K562 (cell line): ENCODE data around the gene VTI1B. TPM values are rescaled to one million over a fixed set of nuclear protein-coding genes. Genes with fewer than 3 reads are reported as not detected.
A peak's percentile ranks its signal among the peaks of the same experiment; 100 is the strongest.

Experiments
- BCL6 ChIP-seq: fragments of 250-450 bp; sonication (Bioruptor Pico); IDR thresholded peaks from 2 replicates; pipeline ENCODE4 v1.4.0; 2020
- BRF1 ChIP-seq: IDR thresholded peaks from 3 replicates; pipeline ENCODE4 v1.6.1; 2011; ENCODE audit warnings: borderline replicate concordance, mild to moderate bottlenecking; ENCODE audit not compliant: insufficient read length; ENCODE audit errors: extremely low read depth
- CAMTA2 ChIP-seq: fragments of 250-450 bp; sonication (Bioruptor Pico); conservative IDR thresholded peaks from 2 replicates; pipeline ENCODE4 v1.5.1; 2022
- CBX8 ChIP-seq: fragments of 200-600 bp; sonication (generic); IDR thresholded peaks from 2 replicates; pipeline ENCODE4 v1.6.1; 2012; ENCODE audit warnings: borderline replicate concordance, mixed run types, low read depth, mild to moderate bottlenecking, moderate library complexity, mixed read lengths, low read length, control low read depth, inconsistent platforms; ENCODE audit not compliant: poor library complexity, severe bottlenecking; ENCODE audit errors: extremely low read depth
- CHD4 ChIP-seq: fragments of 200-600 bp; sonication (generic); IDR thresholded peaks from 3 replicates; pipeline ENCODE4 v1.6.1; 2012; ENCODE audit warnings: low read depth, mild to moderate bottlenecking, mixed read lengths, low read length, inconsistent platforms; ENCODE audit not compliant: insufficient read depth, insufficient replicate concordance, poor library complexity, severe bottlenecking
- EHMT2 ChIP-seq: fragments of 450-650 bp; IDR thresholded peaks from 2 replicates; pipeline ENCODE4 v1.6.1; 2018; ENCODE audit warnings: antibody characterized with exemption
- ETS2 ChIP-seq: IDR thresholded peaks from 2 replicates; pipeline ENCODE4 v1.6.1; 2016; ENCODE audit warnings: borderline replicate concordance, missing genetic modification characterization, mild to moderate bottlenecking, moderate library complexity, missing compliant biosample characterization; ENCODE audit not compliant: poor library complexity, severe bottlenecking
- GTF2E2 ChIP-seq: fragments of 200-800 bp; sonication (Bioruptor generic); IDR thresholded peaks from 2 replicates; pipeline ENCODE4 v1.6.1; 2016; ENCODE audit warnings: missing genetic modification characterization, missing compliant biosample characterization
- HNRNPUL1 ChIP-seq: fragments of 200-400 bp; formaldehyde crosslinking; IDR thresholded peaks from 2 replicates; pipeline ENCODE4 v1.6.1; 2017; ENCODE audit warnings: low read length
- KDM5B ChIP-seq: fragments of 200-600 bp; sonication (generic); IDR thresholded peaks from 2 replicates; pipeline ENCODE4 v1.6.1; 2012; ENCODE audit warnings: low read depth, mild to moderate bottlenecking, moderate library complexity, low read length, control low read depth, inconsistent platforms; ENCODE audit not compliant: insufficient replicate concordance
- MEF2A ChIP-seq: IDR thresholded peaks from 2 replicates; pipeline ENCODE4 v1.6.1; 2011; ENCODE audit warnings: low read depth, mild to moderate bottlenecking, low read length, moderate library complexity; ENCODE audit not compliant: control insufficient read depth
- NFATC3 ChIP-seq: fragments of 450-650 bp; IDR thresholded peaks from 2 replicates; pipeline ENCODE4 v1.6.1; 2017; ENCODE audit warnings: mild to moderate bottlenecking
- PRPF4 ChIP-seq: fragments of 200-400 bp; formaldehyde crosslinking; IDR thresholded peaks from one replicate; pipeline ENCODE4 v1.6.1; 2017; ENCODE audit warnings: low read length, low read depth, mild to moderate bottlenecking; ENCODE audit not compliant: insufficient read depth, poor library complexity, severe bottlenecking
- SLC30A9 ChIP-seq: fragments of 250-450 bp; sonication (Bioruptor Pico); IDR thresholded peaks from 2 replicates; pipeline ENCODE4 v1.8.0; 2022; ENCODE audit warnings: mild to moderate bottlenecking, moderate library complexity
- SRSF7 ChIP-seq: fragments of 200-400 bp; formaldehyde crosslinking; optimal IDR thresholded peaks from 2 replicates; pipeline ENCODE3; 2017; ENCODE audit warnings: mild to moderate bottlenecking, low read depth, low read length
- TOE1 ChIP-seq, 2 experiments: fragments of 450-650 bp in 1 of 2; sonication (generic) in 1 of 2; formaldehyde crosslinking in 1 of 2; IDR thresholded peaks; 2 replicates each; pipeline versions ENCODE4 v1.7.1 to v1.8.0; 2016 to 2022; ENCODE audit warnings: borderline replicate concordance in 2 of 2, mild to moderate bottlenecking in 2 of 2, antibody characterized with exemption in 1 of 2, inconsistent platforms in 1 of 2, low read depth in 1 of 2, missing genetic modification reagents in 1 of 2, moderate library complexity in 1 of 2
- ZBED1 ChIP-seq: IDR thresholded peaks from 2 replicates; pipeline ENCODE4 v1.6.1; 2014
- ZNF12 ChIP-seq: sonication (generic); formaldehyde crosslinking; IDR thresholded peaks from 2 replicates; pipeline ENCODE4 v1.4.0; 2020; ENCODE audit warnings: mild to moderate bottlenecking, missing genetic modification reagents
- ZNF197 ChIP-seq: fragments of 200-800 bp; sonication (Bioruptor generic); IDR thresholded peaks from 2 replicates; pipeline ENCODE4 v1.6.1; 2016; ENCODE audit warnings: low read depth, missing genetic modification characterization, missing compliant biosample characterization
- ZNF311 ChIP-seq: fragments of 250-450 bp; sonication (Bioruptor Pico); IDR thresholded peaks from 2 replicates; pipeline ENCODE4 v1.4.0; 2020; ENCODE audit warnings: mild to moderate bottlenecking, moderate library complexity
- ZNF316 ChIP-seq: fragments of 450-650 bp; IDR thresholded peaks from 2 replicates; pipeline ENCODE4 v1.6.1; 2016
- ZNF551 ChIP-seq: fragments of 250-450 bp; sonication (Bioruptor Pico); IDR thresholded peaks from 2 replicates; pipeline ENCODE4 v1.5.0; 2021; ENCODE audit warnings: mild to moderate bottlenecking, moderate library complexity
- polyA plus RNA-seq, 8 experiments: library from polyadenylated mRNA; depleted of rRNA in 4 of 8; stranded (reverse) in 5 of 8; unstranded in 3 of 8; fragments of >200 nt; fragmentation: Nextera tagmentation in 2 of 8; fragmentation: Illumina TruSeq in 1 of 8; extraction: Ambion mirVana in 2 of 8; extraction: Trizol in 1 of 8; gene quantifications; 2 replicates each; pipeline versions ENCODE4 v1.2.1 to v1.2.3, GENCODE V29; 2011 to 2014; ENCODE audit warnings: inconsistent platforms in 1 of 8, missing spikeins in 1 of 8
- total RNA-seq, 7 experiments: library from RNA; depleted of rRNA in 6 of 7; stranded (reverse); fragments of >200 nt in 6 of 7; fragmentation: Illumina TruSeq in 2 of 7; extraction: Trizol in 2 of 7; gene quantifications; 2 replicates each; pipeline versions ENCODE4 v1.2.1 to v1.2.3, GENCODE V29; 2011 to 2021; ENCODE audit warnings: low replicate concordance in 1 of 7
- TF ChIP-seq, protein P1 (sequence below): sonication (generic); formaldehyde crosslinking; IDR thresholded peaks from 2 replicates; pipeline ENCODE4 v1.8.1; 2023; ENCODE audit warnings: mild to moderate bottlenecking, missing genetic modification reagents
- TF ChIP-seq, protein P2 (sequence below): IDR thresholded peaks from 2 replicates; pipeline ENCODE4 v1.6.1; 2012; ENCODE audit warnings: low read depth, low read length, improper control_type of control experiment, borderline replicate concordance
- TF ChIP-seq, protein P3 (sequence below): fragments of 450-650 bp; formaldehyde crosslinking; IDR thresholded peaks from 2 replicates; pipeline ENCODE4 v1.4.0; 2022; ENCODE audit warnings: mild to moderate bottlenecking, moderate library complexity

The VTI1B gene
- total and polyA plus RNA-seq, 9 of the 15 experiments (the other 6 are each of a cell fraction or from before 2014, with no cell fraction given) = 7.8 to 69.8 (median 50.1) TPM

DNA sequence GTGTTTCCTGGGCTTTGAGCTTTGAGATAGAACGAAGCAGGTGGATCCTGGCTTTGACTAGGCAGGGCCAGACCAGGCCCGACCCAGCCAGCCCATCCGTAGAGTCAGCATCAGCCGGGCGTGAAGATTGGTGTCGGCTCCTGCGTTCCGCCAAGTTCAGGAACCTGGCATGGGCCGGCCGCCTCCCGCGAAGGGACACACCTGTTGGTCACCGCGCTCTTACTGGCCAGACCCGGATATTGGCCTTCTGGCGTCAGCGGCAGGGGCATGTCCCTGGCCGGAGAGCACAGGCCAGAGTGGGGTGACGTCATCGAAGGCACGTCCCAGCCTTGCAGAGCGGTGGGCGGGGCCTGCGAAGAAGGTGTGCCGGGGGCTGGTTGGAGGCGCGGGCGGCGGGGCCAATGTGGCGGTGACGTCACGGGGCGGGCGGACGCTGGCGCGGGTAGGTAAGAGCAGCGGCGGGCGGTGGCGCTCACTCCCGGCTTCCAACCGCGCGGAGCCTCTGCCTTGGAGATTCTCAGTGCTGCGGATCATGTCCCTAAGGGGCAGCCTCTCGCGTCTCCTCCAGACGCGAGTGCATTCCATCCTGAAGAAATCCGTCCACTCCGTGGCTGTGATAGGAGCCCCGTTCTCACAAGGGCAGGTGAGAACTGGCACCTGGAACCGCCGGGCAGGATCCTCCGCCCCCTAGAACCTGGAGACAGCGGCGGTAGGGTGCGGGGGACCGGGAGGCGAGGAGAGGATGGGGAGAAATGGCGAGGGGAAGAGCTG is 54.8 kb downstream of the VTI1B start, which contains the start of gene ARG2 (continued):
- TF ChIP-seq MEF2A (no peak), EHMT2 (no peak), TOE1 (IDR thresholded peaks at IDR 0.05; ENCODE audit: borderline replicate concordance) (no peak), TOE1 (CRISPR knock-in tag; IDR thresholded peaks at IDR 0.05; ENCODE audit: borderline replicate concordance, low read depth) (no peak), CBX8 (no peak), PRPF4 (no peak), ZNF551 (no peak), ZNF311 (CRISPR knock-in tag) (no peak), CHD4 (no peak), KDM5B (peak; percentile 77), BCL6 (CRISPR knock-in tag) (no peak), HNRNPUL1 (no peak), SLC30A9 (CRISPR knock-in tag) (no peak), ZNF12 (CRISPR knock-in tag) (no peak), NFATC3 (no peak), ZNF316 (no peak), ZNF197 (CRISPR knock-in tag) (no peak), ETS2 (no peak), GTF2E2 (tag) (no peak), BRF1 (no peak), SRSF7 (no peak), CAMTA2 (CRISPR knock-in tag) (no peak), ZBED1 (no peak)
- TF ChIP-seq, protein P1, sequence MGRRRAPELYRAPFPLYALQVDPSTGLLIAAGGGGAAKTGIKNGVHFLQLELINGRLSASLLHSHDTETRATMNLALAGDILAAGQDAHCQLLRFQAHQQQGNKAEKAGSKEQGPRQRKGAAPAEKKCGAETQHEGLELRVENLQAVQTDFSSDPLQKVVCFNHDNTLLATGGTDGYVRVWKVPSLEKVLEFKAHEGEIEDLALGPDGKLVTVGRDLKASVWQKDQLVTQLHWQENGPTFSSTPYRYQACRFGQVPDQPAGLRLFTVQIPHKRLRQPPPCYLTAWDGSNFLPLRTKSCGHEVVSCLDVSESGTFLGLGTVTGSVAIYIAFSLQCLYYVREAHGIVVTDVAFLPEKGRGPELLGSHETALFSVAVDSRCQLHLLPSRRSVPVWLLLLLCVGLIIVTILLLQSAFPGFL (CRISPR knock-in tag) = no peak
- TF ChIP-seq, protein P2, sequence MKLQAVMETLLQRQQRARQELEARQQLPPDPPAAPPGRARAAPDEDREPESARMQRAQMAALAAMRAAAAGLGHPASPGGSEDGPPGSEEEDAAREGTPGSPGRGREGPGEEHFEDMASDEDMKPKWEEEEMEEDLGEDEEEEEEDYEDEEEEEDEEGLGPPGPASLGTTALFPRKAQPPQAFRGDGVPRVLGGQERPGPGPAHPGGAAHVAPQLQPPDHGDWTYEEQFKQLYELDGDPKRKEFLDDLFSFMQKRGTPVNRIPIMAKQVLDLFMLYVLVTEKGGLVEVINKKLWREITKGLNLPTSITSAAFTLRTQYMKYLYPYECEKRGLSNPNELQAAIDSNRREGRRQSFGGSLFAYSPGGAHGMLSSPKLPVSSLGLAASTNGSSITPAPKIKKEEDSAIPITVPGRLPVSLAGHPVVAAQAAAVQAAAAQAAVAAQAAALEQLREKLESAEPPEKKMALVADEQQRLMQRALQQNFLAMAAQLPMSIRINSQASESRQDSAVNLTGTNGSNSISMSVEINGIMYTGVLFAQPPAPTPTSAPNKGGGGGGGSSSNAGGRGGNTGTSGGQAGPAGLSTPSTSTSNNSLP = no peak
- TF ChIP-seq, protein P3, sequence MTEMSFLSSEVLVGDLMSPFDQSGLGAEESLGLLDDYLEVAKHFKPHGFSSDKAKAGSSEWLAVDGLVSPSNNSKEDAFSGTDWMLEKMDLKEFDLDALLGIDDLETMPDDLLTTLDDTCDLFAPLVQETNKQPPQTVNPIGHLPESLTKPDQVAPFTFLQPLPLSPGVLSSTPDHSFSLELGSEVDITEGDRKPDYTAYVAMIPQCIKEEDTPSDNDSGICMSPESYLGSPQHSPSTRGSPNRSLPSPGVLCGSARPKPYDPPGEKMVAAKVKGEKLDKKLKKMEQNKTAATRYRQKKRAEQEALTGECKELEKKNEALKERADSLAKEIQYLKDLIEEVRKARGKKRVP = no peak
